ENCODE measurements around the gene MOG.

MOG gene

GRCh38 chr6:29676981-29677601, 20.2 kb downstream of the MOG start:
- DNase-seq (ENCODE audit: low read depth), result no peak

DNA sequence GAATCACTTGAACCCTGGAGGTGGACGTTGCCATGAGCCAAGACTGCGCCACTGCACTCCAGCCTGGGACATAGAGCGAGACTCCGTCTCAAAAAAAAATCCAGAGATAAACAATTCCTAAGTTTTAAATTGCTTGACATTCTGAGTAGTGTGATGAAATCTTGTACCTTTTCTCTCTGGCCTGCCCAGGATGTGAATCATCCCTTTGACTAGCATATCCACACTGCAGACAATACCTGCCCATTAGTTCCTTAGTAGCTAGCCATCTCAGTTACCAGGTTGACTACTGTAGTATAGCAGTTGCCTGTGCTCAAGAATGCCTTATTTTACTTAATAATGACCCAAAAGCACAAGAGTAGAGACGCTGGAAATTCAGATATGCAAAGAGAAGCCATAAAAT, 21.2 kb downstream of the MOG start:
- DNase-seq (ENCODE audit: low read depth), result no peak

- no peak for DNase-seq (ENCODE audit: low read depth)
Observed at GRCh38 chr6:29679962-29680361, 23.1 kb downstream of the MOG start.

DNA sequence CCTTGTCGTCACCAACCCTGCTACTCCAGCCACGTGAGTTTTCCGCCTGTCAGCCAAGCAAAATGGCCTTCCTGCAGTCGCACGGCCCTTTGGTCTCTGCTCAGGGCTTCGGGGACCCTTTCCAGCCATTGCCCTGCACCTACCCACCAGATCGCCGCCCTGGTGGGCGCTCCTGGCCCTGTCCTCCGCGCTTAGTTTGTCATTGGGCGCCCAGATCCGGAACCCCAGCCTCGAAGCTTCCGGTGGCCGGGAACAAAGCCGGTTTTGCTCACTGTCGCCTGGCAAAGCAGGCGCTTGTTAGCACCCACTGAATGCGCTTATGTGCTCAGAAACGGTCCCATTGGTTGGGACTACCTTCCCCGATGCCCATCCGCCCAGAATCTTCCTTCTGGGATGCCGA, 23.5 kb downstream of the MOG start:
- no peak for DNase-seq (ENCODE audit: low read depth)

GRCh38 chr6:29680904-29681303, 24.0 kb downstream of the MOG start, which contains the start of gene ZFP57:
ZFP57 (minus strand) TSS chr6:29681152; CDS start chr6:29677003, 4,149 bp downstream.
- no peak for DNase-seq (ENCODE audit: low read depth)

GRCh38 chr6:29681811-29682210, 24.9 kb downstream of the MOG start:
- DNase-seq (ENCODE audit: low read depth), result no peak

DNA sequence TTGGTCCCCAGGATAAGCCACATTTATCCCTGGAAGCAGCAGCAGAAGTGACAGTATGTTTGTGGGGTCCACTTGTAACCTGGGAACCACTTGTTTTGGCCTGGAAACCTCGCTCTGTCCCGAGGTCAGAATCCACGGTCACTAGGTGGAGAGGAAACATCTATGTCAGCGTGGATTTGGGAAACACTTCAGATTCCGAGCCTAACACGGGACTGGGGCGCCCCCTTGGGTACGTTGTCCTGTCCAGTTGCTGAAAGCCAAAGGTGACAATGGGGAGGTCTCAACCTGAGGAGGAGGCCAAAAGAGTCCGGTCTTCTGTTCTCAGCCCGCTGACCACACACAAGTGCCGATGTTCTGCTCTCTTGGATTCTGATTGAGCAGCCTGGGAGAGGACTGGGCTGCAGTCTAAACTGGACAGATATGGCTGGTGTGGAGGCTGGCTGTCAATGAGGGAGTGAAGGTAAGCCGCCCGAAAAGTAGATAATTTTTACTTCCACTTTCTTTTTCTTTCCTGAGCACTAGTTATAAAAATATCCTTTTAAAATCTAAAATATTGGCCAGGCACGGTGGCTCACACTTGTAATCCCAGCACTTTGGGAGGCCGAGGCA, 28.9 kb downstream of the MOG start:
- no peak for DNase-seq (ENCODE audit: low read depth)

DNA sequence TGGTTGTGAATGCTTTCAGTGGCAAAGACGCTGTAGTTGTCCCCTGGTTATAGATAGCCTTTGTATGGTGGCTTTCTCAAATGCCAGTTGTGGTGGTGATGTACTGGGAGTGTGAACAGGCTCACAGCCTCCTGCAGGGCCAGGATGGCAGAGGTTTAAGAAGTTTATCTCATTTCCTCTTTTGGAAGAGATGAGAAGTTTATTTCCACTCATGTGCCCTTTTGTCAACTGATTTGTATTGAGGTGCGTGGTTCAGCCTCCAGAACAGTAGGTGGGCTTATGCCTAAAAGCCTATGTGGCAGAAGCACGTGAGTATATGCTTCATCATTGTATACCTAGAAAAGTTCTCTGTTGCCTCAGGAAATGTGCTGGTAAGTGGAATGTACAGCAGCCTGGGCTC, 37.7 kb downstream of the MOG start:
- DNase-seq (ENCODE audit: low read depth), result no peak

DNA sequence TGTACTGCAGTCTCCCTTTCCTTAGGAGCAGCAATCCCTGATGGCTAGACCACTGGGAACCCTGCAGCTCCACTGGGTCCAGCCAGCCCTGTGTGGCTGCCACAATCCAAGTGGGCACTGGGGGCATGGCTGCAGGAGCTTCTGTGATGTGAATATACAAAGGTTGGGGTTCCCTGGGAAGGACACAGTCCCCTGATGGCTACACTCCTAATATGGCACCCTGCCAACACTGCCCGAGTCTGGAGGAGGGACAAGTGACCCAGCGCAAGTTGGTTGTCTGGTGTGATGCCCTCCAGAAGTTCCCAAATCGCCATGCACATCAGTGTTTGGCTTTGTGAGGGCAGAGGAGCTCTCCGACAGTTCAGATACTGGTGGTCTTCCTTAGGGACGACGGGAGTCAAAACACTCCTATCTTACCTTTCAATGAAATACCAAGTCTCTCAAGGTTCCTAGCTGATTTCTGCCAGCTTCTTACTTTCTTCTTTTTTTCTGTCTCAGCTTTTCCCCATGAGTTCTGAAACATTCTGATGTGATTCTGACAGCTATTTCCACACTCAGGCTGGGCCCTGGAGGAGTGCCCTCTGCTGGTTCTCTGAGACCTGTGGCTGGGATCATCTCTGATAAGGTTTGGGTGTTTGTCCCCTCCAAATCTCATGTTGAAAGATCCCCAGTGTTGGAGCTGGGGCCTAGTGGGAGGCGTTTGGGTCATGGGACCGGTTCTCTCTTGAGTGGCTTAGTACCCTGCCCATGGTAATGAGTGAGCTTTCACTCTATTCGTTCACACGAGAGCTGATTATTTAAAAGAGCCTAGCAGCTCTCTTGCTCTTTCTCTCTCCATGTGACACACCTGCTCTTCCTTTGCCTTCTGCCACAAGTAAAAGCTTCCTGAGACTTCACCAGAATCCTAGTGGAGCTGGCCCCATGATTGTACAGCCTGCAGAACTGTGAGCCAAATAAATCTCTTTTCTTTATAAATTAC, 39.5 kb downstream of the MOG start:
- DNase-seq (ENCODE audit: low read depth), result no peak

DNA sequence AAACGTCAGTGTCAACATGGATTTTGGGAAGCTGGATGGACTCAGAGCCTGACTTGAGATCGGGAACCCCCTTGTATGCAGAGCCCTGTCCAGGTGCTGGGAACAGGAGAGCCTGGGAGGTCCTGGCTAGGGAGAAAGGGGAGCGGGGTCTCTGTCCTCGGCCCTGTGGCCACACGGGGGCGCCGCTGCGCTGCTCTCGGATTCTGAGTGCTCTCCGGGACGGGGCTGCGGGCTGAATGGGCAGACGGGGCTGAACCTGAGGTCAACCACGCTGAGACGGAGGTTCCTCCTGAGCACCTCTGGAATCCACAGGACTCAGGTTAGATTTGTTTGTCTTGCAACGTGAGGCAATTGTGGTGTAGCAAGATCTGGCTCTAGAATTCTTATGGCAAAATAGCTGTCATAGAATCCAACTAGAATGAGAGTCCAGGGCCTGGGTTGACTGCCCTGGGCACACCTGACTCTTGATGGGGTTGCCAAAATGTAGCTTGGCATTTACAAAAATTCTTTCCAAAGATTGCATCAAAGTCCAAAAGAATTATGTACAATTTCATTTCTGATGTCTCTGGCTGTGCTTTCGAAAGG, 45.7 kb downstream of the MOG start:
- DNase-seq (ENCODE audit: low read depth), result no peak

GRCh38 chr6:29705389-29706231, 48.7 kb downstream of the MOG start:
- DNase-seq (ENCODE audit: low read depth), result peak; percentile 20

GRCh38 chr6:29708432-29709179, 51.7 kb downstream of the MOG start:
- DNase-seq (ENCODE audit: low read depth), result no peak

DNA sequence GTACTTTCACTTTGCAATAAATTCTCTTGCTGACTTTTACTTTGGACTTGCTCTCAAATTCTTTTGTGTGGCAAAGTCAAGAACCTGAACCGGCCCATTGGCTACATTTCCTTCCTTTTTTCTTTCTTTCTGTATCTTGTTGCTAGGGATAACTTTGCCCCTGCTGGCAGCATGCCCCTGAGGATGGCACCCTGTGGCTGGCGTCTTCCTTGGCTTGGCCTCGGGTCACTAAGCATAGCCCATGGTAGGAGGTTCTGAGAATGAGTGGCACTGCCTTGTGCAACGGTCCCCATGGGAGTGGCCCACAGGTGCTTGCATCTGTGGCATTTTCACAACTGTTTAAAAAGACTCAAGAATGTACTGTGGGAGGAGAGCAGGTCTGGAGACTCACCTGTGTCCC, 52.3 kb downstream of the MOG start:
- DNase-seq (ENCODE audit: low read depth), result no peak

DNA sequence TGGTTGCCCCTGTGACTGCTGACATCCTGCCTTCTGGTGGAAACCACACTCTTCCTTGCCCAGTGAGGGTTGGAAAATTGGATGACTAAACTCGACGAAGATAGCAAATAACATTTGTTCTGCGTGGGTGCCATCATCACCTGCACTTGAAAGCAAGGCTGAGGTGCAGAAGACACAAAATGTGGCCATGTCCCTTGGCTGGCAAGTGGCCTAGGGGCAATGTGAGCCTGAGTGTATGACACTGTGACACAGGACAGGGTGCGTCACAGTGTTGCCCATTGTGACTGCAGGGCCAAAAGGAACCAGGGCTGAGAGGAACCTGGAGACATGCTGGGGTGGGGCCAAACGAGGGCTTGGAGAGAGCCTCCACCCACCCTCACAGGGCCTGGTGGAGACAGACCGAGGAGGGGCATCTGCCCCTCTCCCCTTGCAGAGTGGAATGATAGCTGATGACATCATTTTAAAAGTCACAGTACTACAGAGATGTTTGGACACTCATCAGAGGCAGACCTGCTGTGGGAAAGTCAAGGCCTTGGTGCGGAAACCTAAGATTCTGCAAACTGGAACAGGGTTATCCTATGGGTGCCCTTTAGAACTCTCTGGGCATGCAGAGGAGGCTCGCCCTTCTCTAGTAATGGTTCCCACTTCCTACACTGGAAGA, 53.5 kb downstream of the MOG start:
- no peak for DNase-seq (ENCODE audit: low read depth)

GRCh38 chr6:29720863-29721262, 64.0 kb downstream of the MOG start:
- no peak for DNase-seq (ENCODE audit: low read depth)

All from HS-5 (cell line).